NCI-H69 (cell line): ENCODE data around the gene CDK11A.

Experiments used
- DNase-seq: peaks from one replicate; lab custom pipeline; 2025; lab: John Stamatoyannopoulos, UW

Gene CDK11A

GRCh38 chr1:1724035-1724864 is at the start of gene CDK11A:
Gene CDK11A, minus strand, starts transcription at chr1:1724357. Its CDS starts 1,539 bp downstream, at chr1:1722818.
- DNase-seq: peak; percentile 98

GRCh38 chr1:1773874-1774273 is 49.7 kb upstream of the CDK11A start:
- no peak for DNase-seq

GRCh38 chr1:1771096-1771495 is 46.9 kb upstream of the CDK11A start:
- DNase-seq: no peak

DNA sequence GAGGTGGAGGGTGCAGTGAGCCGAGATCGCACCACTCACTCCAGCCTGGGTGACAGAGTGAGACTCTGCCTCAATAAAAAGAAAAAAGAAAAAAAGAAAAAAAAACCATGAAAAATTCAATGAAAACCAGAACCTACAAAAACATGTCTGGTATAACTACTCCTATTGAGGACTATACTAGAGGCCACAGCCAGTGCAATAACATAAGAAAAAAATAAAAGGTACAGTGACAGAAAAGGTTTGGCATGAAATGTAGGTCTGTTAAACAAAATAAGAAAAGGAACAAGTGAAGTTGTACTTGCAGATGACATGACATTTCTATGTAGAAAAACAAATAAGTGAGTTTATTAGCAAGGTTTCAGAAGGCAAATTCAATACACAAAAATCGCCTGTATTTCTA is 45.9 kb upstream of the CDK11A start:
- DNase-seq: no peak

- DNase-seq: no peak
These were observed 44.3 kb upstream of the CDK11A start for GRCh38 chr1:1768249-1768992.

GRCh38 chr1:1764876-1765470 is 40.8 kb upstream of the CDK11A start:
- DNase-seq: no peak

DNA sequence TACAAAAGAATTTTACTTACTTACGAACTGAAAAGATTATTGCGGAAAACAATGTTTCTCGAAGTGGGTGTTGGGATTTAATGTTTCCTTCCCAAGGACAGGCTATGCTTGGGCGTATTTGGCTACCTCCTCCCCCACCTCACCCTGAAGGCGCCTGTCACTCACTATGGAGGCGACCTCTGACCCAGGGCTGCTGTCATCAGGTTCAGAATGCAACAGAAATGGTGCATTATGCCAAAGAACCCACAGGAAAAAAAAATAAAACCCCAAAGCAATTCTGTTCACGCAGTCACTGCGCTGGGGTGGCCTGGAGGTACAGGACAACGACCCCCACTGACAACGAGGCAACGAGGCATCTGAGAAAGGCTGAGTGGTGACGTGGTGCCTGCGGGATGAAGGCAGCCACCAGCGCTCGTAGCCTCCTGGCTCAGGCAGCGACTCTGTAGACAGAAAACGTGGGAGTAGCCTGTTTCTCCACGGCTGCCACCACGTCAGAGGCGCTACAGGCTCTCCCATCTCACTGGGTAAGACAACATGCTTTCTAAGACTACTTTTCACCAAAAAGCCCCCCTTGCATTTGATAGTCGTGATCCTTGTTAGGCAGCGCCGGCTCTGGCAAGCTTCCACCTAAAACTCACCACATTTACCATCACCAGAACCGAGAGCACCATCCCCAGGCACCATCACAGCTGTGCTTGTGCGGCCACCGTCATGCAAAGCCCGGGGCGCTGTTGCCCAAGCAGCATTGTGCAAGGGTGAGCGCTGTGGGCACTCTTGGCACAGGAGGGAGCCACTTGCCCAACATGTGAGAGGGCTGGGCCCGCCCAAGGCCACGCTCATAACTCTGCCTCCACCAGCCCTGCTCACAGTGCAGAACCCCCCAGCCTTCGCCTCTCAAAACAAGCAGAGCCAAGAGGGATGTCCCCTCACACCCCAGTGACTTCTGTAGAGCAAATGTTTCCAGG is 39.8 kb upstream of the CDK11A start:
- DNase-seq: no peak

DNA sequence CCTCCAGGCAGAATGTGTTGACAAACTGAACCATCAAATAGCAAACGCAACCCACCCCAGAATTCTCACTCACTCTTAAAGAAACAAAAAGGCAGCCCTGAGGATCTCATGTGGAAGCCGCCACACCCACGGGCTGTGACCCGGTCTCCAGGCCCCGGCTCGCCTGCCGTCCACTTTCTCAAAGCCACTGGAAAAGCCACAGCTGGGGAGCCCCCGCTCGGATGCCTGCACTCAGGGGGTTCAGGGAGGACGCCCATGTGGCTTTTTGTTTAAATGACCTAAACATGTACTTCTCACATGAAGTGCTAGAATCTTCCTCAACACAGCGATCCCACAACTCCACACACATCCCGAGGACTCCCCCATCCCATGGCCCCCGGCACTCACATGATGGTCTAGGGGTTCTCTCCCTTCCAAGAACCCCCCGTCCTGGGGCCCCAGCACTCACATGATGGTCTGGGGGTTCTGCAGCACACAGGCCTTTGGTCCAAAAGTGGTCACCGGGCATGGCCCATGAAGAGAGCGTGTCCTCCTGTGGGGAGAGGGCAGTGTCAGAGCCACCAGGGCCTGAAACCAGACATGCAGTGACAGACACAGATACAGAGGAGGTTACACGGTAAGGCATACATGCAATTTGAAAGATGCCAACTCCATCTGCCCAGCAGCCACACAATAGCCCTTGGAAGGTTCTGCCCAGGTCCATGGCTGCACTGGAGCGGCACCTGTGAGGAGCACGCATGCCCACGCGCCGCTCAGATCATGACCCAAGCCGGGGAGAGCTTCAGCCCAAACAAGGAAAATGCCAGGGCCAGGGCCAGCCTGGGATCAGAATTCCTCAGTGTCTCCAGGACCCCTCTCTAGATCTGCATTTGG is 37.6 kb upstream of the CDK11A start:
- DNase-seq: no peak

DNA sequence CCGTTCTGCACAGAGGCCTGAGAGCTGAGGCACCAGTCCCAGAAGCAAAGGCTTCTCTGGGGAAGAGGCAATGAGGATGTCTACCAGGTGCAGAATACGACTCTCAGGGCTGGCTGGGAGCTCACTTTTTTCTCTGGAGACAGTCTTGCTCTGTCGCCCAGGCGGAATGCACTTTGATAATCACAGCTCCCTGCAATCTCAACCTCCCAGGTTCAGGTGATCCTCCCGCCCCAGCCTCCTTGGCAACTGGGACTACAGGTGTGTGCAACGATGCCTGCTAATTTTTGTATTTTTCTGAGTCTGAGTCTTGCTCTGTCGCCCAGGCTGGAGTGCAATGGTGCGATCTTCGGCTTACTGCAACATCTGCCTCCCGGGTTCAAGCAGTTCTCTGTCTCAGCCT is 36.6 kb upstream of the CDK11A start:
- DNase-seq: no peak

DNA sequence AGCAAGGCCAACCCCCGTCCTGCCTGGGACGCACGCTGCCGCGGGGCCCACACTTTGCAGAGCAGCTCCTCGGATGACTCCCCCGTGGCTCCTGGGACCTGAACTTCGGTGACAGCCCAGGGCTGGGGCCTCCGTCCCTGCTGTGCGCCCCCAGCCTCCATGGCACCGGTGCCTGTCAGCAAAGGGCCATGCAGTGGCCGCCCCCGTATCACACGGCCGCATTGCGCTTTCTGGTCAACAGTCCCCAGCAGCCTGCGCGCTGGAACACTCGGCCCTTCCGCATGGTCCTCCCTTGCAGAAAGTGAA is 36.1 kb upstream of the CDK11A start:
- DNase-seq: no peak

GRCh38 chr1:1759456-1760344 is 35.5 kb upstream of the CDK11A start:
- no peak for DNase-seq

DNA sequence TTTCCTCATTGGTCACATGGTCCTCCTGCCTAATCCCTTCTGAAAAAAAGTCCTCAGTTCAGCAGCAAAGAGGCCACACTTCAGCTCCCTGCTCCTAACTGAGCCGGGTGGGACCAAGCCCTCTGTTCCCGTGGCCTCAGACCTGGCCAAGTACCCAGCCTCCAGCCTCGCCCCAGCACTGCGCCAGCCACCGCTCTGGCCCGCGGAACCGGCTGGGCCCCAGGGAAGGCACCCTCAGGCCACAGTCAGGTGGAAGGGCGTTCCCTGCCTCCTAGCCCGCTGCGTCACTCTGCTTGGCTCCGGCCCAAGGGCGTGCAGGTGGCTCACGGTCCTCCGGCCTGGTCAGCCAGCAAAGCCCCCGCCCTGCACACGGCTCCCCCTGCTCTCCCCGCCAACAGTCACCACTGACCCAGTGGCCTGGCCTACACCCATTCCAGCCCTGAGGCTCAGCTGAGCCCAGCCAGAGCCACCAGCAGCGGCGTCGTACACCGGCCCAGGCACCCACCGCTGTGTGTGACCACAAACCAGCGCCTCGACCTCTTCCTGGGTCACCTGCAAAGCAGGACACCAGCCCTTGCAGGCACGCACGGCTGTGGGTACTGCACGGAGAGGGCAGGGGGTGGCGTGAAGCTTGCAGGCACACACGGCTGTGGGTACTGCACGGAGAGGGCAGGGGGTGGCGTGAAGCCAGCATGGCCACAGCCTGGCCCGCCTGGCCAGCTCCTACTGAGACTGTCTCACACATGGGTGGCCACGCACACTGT is 34.7 kb upstream of the CDK11A start:
- DNase-seq: no peak

DNA sequence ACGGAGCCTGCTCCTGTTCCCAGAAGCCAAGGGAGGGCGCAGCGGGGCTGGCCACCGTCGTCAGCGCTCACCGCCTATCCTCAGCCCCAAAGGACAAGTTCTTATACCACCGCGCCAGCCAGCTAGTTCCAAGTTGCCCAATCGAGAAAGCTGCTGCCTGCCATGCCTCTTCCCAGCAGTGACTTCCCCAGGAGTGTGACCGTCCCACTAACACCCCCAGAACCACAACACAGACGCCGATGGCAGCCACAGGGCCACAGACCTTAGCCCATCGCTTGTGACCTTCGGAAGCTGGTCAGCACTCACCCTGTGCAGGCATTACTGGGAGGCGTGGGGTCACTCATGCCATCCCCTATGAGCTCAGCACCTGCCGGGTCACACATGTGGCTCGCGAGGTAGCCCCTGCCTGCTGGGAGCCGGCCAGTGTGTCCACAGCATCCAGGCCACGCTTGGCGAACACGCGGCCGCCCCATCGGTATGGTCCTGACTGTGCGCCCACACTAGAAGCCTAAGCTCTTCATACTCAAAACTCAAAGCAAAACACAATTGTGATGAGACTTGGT is 34.0 kb upstream of the CDK11A start:
- DNase-seq: no peak

DNA sequence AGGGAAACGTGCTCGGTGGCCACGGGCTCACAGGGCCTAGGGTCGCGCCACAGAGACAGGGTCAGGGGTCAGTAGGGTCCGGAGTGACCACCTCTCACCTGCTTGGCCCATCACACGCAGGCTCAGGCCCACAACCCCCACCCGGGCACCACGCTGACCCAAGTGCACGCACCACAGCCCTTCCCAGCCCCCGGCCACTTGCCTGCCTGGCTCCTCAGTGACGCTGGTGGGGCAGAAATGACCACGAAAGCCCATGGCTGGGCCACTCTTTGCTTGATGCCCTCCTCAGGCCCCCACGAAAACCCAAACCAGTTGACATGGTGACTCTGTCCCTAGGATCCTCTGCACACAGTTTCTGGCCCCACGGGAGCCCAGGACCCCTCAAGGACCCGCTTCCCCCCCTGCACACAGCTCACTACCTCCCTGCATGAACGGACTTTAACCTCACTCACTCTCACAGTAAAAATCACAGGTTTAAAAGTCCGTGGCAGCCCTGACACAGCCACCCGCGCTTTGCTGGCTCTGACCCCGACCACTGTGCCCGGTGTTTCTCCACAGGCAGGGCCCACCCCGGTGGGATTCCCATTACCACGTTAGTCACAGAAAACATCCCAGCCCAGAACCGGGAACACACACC is 33.4 kb upstream of the CDK11A start:
- no peak for DNase-seq

- DNase-seq: no peak
These were observed 32.7 kb upstream of the CDK11A start for GRCh38 chr1:1756661-1757421.

GRCh38 chr1:1755852-1756251 is 31.7 kb upstream of the CDK11A start:
- DNase-seq: no peak

GRCh38 chr1:1755426-1755825 is 31.3 kb upstream of the CDK11A start:
- no peak for DNase-seq
